ENCODE results near the gene IDS. TPM values are rescaled to one million over a fixed set of nuclear protein-coding genes. Genes with fewer than 3 reads are reported as not detected.

Gene IDS
- total RNA-seq, 3 donors from 2014 or later = 38.7 to 84.3 (median 54.7) TPM

DNA sequence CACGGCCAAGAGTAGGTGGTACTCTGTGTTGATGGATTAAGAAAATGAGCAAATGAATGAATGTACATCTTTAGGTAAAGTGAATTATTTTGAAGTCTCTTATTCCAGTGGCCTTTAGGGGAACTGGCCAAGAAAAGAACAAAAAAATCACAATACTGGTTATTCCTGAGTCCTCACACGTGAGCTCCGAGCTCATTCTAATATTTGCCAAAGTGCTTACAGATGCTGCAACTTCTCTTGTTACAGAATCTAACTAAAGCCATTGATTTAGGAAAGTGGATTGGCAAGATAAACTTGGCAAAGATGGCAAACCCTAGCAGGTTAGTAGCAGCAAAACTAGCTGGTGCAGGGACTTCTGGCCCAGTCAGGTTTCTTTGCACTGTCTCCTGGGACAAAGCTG lies 37.6 kb downstream of the IDS start:
- no peak for DNase-seq
- TF ChIP-seq, protein P1, sequence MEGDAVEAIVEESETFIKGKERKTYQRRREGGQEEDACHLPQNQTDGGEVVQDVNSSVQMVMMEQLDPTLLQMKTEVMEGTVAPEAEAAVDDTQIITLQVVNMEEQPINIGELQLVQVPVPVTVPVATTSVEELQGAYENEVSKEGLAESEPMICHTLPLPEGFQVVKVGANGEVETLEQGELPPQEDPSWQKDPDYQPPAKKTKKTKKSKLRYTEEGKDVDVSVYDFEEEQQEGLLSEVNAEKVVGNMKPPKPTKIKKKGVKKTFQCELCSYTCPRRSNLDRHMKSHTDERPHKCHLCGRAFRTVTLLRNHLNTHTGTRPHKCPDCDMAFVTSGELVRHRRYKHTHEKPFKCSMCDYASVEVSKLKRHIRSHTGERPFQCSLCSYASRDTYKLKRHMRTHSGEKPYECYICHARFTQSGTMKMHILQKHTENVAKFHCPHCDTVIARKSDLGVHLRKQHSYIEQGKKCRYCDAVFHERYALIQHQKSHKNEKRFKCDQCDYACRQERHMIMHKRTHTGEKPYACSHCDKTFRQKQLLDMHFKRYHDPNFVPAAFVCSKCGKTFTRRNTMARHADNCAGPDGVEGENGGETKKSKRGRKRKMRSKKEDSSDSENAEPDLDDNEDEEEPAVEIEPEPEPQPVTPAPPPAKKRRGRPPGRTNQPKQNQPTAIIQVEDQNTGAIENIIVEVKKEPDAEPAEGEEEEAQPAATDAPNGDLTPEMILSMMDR (IDR thresholded peaks at IDR 0.05) = no peak
- no peaks in the 10 kb centered on the region for H3K36me3 ChIP-seq (ENCODE audit: low read depth)
- ATAC-seq = no peak
- H3K4me3 ChIP-seq = no peak overlapping the region
- intact Hi-C loops (cut with DNase I, micrococcal nuclease) = no loop called here
- no peaks in the 10 kb centered on the region for H3K9me3 ChIP-seq
- H3K4me1 ChIP-seq (ENCODE audit: low read depth) = no peaks in the 10 kb centered on the region

DNA sequence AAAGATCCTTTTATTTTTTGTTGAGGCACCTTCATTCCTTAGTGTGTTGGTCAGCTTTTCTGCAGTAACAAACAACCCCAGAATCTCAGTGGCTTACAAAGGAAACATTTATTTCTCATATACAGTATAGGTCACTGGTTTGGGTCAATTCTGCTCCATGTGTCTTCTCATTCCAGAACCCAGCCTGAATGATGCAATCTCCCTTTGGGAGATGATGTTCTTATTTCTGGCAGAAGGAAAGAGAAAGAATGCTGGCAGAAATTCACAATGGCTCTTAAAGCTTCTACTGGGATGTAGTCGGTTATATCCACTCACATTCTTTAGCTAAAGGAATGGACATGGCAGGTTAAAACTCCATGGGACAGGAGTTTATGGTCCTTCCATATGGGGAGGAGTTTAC lies 42.3 kb downstream of the IDS start:
- DNase-seq (no peak), ATAC-seq (no peak)
- intact Hi-C loops (cut with DNase I, micrococcal nuclease) = no loop called here
- H3K4me3 ChIP-seq = no peak overlapping the region
- TF ChIP-seq, protein P1 (IDR thresholded peaks at IDR 0.05) = no peak
- H3K4me1 ChIP-seq (ENCODE audit: low read depth) = no peaks in the 10 kb centered on the region
- H3K9me3 ChIP-seq = no peaks in the 10 kb centered on the region
- no peaks in the 10 kb centered on the region for H3K36me3 ChIP-seq (ENCODE audit: low read depth)

- H3K36me3 ChIP-seq (ENCODE audit: low read depth) = no peaks in the 10 kb centered on the region
- TF ChIP-seq, protein P1 (IDR thresholded peaks at IDR 0.05) = no peak
- no peaks in the 10 kb centered on the region for H3K9me3 ChIP-seq
- no peaks in the 10 kb centered on the region for H3K4me1 ChIP-seq (ENCODE audit: low read depth)
- DNase-seq (no peak), ATAC-seq (no peak)
- H3K4me3 ChIP-seq = no peak overlapping the region
- intact Hi-C loops (cut with DNase I, micrococcal nuclease) = no loop called here
Measured at GRCh38 chrX:149461746-149462145, 43.4 kb downstream of the IDS start.

- ATAC-seq (no peak), DNase-seq (no peak)
- H3K36me3 ChIP-seq (ENCODE audit: low read depth) = no peaks in the 10 kb centered on the region
- no peaks in the 10 kb centered on the region for H3K4me1 ChIP-seq (ENCODE audit: low read depth)
- intact Hi-C loops (cut with DNase I, micrococcal nuclease) = no loop called here
- no peaks in the 10 kb centered on the region for H3K9me3 ChIP-seq
- TF ChIP-seq, protein P1 (IDR thresholded peaks at IDR 0.05) = no peak
- H3K4me3 ChIP-seq = no peak overlapping the region
Measured at GRCh38 chrX:149458586-149458985, 46.5 kb downstream of the IDS start.

GRCh38 chrX:149456476-149457245 lies 48.4 kb downstream of the IDS start:
- Histone ChIP-seq H3K36me3 (ENCODE audit: low read depth) (no peaks in the 10 kb centered on the region), H3K4me1 (ENCODE audit: low read depth) (no peaks in the 10 kb centered on the region), H3K9me3 (no peaks in the 10 kb centered on the region), H3K4me3 (no peak overlapping the region)
- no peak for DNase-seq
- intact Hi-C loops (cut with DNase I, micrococcal nuclease) = no loop called here
- TF ChIP-seq, protein P1 (IDR thresholded peaks at IDR 0.05) = no peak
- no peak for ATAC-seq
